ENCODE measurements around the gene TMEM114.

The TMEM114 gene

GRCh38 chr16:8620535-8620934 lies 30.2 kb upstream of the TMEM114 start:
- Histone ChIP-seq H3F3A (ENCODE audit: insufficient read depth) (no peaks in the 10 kb centered on the region), H2AFZ (ENCODE audit: low read depth, low read length, severe bottlenecking) (peak overlapping the region; percentile 93), H3K36me3 (ENCODE audit: low read length) (no peaks in the 10 kb centered on the region), H3K9ac (ENCODE audit: low read length) (no peak overlapping the region), H3K9me3 (ENCODE audit: insufficient read depth, low read length) (no peaks in the 10 kb centered on the region), H3K79me2 (ENCODE audit: insufficient read depth, low read length) (peaks cover 19% of the 10 kb centered on the region), H3K9me2 (replicated peaks; ENCODE audit: insufficient read depth, low read length) (no peaks in the 10 kb centered on the region), H3K4me2 (ENCODE audit: low read depth, low read length, poor library complexity, severe bottlenecking) (no peak overlapping the region), H3K4me3 (ENCODE audit: insufficient read depth, low read length, poor library complexity, severe bottlenecking) (no peak overlapping the region), H4K20me1 (ENCODE audit: low read depth, low read length) (no peaks in the 10 kb centered on the region), H3K27ac (ENCODE audit: low read depth, low read length) (no peak overlapping the region), H3K27me3 (ENCODE audit: low read length) (no peaks in the 10 kb centered on the region)
- TF ChIP-seq CTCF (IDR thresholded peaks at IDR 0.05; ENCODE audit: insufficient read depth, low read length, poor library complexity, severe bottlenecking) (no peak), EZH2phosphoT487 (conservative IDR thresholded peaks at IDR 0.05; ENCODE audit: low read length) (no peak)

GRCh38 chr16:8619671-8620370 lies 29.5 kb upstream of the TMEM114 start:
- Histone ChIP-seq H3K9me3 (ENCODE audit: insufficient read depth, low read length) (no peaks in the 10 kb centered on the region), H3K36me3 (ENCODE audit: low read length) (no peaks in the 10 kb centered on the region), H3K27ac (ENCODE audit: low read depth, low read length) (no peak overlapping the region), H4K20me1 (ENCODE audit: low read depth, low read length) (no peaks in the 10 kb centered on the region), H3F3A (ENCODE audit: insufficient read depth) (no peaks in the 10 kb centered on the region), H3K4me2 (ENCODE audit: low read depth, low read length, poor library complexity, severe bottlenecking) (no peak overlapping the region), H3K79me2 (ENCODE audit: insufficient read depth, low read length) (peaks cover 19% of the 10 kb centered on the region), H3K27me3 (ENCODE audit: low read length) (no peaks in the 10 kb centered on the region), H3K4me3 (ENCODE audit: insufficient read depth, low read length, poor library complexity, severe bottlenecking) (no peak overlapping the region), H3K9me2 (replicated peaks; ENCODE audit: insufficient read depth, low read length) (no peaks in the 10 kb centered on the region), H3K9ac (ENCODE audit: low read length) (no peak overlapping the region), H2AFZ (ENCODE audit: low read depth, low read length, severe bottlenecking) (no peak overlapping the region)
- no peak for TF ChIP-seq EZH2phosphoT487 (conservative IDR thresholded peaks at IDR 0.05; ENCODE audit: low read length)

- TF ChIP-seq EZH2phosphoT487 (conservative IDR thresholded peaks at IDR 0.05; ENCODE audit: low read length) (no peak), CTCF (IDR thresholded peaks at IDR 0.05; ENCODE audit: insufficient read depth, low read length, poor library complexity, severe bottlenecking) (no peak)
- Histone ChIP-seq H3F3A (ENCODE audit: insufficient read depth) (no peaks in the 10 kb centered on the region), H3K27me3 (ENCODE audit: low read length) (peaks cover 4% of the 10 kb centered on the region; the same call in 1 of the 2 replicates), H3K9me2 (replicated peaks; ENCODE audit: insufficient read depth, low read length) (no peaks in the 10 kb centered on the region), H2AFZ (ENCODE audit: low read depth, low read length, severe bottlenecking) (no peak overlapping the region), H3K4me2 (ENCODE audit: low read depth, low read length, poor library complexity, severe bottlenecking) (no peak overlapping the region), H3K36me3 (ENCODE audit: low read length) (no peaks in the 10 kb centered on the region), H3K27ac (ENCODE audit: low read depth, low read length) (no peak overlapping the region), H3K79me2 (ENCODE audit: insufficient read depth, low read length) (no peaks in the 10 kb centered on the region), H3K4me3 (ENCODE audit: insufficient read depth, low read length, poor library complexity, severe bottlenecking) (no peak overlapping the region), H3K9me3 (ENCODE audit: insufficient read depth, low read length) (no peaks in the 10 kb centered on the region), H4K20me1 (ENCODE audit: low read depth, low read length) (no peaks in the 10 kb centered on the region), H3K9ac (ENCODE audit: low read length) (no peak overlapping the region)
These were observed 24.2 kb upstream of the TMEM114 start for GRCh38 chr16:8614435-8615029.
